Stimulated activated CD4-positive, alpha-beta T cell treated with anti-CD3 and anti-CD28 coated beads, TNF-alpha, amount 100 ng/mL, for 48 hours (primary cell): ENCODE data around the gene MS4A5.
"Not testable (repeated sequence)": the region's sequence is repeated elsewhere in the genome, so short reads cannot be mapped to it uniquely, and the experiment has no call there.

ENCODE experiments used
- DNase-seq, 3 donors: peaks; one replicate each; pipeline ENCODE4 v3.0.0-alpha.2; 2020; ENCODE audit warnings: low read depth in 3 of 3

The MS4A5 gene

DNA sequence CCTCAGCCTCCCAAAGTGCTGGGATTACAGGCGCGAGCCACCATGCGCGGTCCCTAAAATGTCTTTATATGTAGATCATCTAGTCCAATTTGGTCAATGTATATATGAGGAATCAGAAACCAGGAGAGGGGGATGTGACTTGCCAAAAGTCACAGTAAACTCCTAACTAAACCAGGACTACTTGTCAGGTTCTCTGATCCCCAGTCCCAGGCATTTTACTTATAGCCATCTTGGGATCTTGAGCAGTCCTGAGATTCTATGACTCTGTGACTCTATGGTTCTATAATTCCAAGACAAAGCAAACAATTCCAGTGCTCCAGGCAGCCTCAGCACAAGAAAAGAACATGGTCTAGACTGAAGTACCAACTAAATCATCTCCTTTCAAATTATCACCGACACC, at the start of gene MS4A5:
MS4A5 (plus strand) TSS at position 301 of the 400 bp plus-strand sequence. CDS start 103 bp downstream, outside the sequence.
- DNase-seq, result no peak

DNA sequence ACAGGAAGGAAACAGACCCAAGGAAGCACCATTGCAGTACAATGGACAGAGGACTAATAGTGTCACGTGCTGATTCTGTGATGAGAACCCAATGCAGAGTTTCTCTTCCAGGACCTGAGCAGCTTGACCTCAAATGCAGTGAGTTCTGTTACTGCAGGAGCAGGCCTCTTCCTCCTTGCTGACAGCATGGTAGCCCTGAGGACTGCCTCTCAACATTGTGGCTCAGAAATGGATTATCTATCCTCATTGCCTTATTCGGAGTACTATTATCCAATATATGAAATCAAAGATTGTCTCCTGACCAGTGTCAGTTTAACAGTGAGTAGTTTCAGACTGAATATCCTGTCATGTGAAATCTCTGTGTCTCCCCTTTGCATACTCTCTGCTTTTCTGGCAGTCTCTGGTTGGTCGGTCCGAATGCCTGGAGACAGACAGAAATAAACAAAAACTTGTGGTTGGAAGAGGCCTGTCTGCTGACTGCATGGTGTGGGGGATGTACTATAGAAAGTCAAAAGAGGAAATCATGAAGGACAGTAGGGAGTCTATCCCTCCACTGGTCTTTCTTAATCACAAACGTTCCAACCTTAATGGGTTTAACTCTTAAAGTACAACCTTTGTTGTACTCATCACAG, 40.0 kb upstream of the MS4A5 start:
- DNase-seq, result no peak

DNA sequence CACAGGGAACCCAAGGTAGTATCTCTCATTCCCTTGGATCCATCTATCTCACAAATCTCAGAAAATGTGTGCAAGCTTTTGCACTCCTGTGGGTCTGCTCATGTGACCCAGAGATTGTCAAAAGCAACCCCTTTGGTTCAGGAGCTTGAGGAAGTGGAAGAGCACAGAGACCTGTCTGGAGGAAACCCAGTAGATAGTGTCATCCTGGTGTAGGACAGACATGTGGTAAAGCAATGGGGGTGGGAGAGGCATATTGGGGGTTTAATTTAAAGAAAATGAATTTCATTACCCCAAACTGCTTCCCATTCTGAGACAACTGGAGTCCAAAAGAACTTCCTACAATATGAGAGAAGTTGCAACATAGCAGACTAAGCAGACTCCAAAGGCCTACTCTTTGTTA, 39.0 kb upstream of the MS4A5 start:
- DNase-seq, result no peak

DNA sequence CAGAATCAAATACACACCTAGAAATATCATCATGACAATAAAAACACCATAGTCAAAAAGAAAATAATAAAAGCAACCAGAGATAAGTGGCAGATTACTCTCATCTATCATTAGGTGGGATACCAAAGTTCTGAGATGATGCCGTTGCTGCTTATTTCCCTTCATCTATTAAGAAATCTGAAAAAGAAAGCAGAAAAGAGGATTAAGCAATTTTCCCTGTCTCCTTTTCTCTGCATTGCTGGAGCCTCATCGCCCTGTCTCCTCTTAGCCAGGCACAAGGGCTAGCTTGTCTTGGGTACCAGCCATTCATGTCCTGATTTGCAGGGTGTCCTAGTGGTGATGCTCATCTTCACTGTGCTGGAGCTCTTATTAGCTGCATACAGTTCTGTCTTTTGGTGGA, 37.0 kb upstream of the MS4A5 start:
- no peak for DNase-seq

- DNase-seq, result no peak
These were observed 36.4 kb upstream of the MS4A5 start for GRCh38 chr11:60393016-60393415.

DNA sequence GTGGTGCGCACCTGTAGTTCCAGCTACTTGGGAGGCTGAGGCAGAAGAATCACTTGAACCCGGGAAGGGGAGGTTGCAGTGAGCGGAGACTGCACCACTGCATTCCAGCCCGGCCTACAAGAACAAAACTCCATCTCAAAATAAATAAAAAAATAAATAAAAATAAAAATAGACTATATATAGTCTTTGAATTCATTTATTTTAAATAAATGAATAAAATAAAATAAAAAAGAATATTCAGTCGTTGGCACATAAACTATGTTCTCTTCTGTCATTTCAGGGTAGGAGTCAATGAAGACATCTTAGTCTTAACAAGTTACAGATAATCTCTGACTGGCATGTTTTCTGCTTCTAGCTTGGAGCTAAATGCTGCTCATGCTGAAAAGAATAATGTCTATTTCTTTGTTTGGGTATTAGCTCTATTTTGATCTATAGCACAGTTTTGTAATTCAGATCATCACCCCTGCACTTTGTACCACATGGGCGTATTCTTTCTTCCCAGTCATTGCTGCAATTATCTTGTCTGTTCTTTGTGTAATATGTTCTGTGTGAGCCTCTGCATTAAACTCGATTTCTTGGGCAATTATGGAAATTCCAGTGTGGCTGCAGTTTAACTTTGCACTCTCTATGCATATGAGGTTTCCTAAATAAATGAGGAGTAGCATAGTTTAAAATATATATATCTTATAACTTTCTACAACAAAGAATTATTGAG, 34.5 kb upstream of the MS4A5 start:
- no peak for DNase-seq

GRCh38 chr11:60396382-60396781, 33.0 kb upstream of the MS4A5 start, which contains the start of gene MS4A14:
MS4A14 (plus strand) TSS chr11:60396459; CDS start chr11:60396579, 120 bp downstream.
- no peak for DNase-seq

GRCh38 chr11:60396799-60397198, 32.6 kb upstream of the MS4A5 start:
- no peak for DNase-seq

GRCh38 chr11:60420015-60420414, 9.4 kb upstream of the MS4A5 start:
- DNase-seq, result no peak

DNA sequence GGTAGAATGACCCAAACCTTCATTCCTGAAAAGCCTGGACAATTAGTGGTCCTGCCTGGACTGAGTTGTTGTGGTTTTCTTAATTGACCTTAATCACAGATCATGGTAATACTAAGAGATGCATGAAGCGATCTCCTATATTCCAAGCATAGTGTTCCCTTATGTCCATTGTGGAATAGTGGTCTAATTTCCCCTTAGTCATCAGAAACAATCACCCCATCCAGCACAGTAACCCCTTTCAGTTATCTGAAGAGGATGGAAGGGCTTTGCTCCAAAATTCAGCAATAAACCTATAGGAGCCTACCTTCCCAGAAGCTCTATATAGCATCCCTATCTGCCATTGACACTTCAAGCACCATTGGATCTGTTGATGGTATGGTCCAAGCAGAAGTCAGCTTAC, 6.8 kb upstream of the MS4A5 start:
- no peak for DNase-seq

- no peak for DNase-seq
These were observed 855 bp upstream of the MS4A5 start for GRCh38 chr11:60428517-60428916.

- DNase-seq, result no peak
These were observed 1.9 kb downstream of the MS4A5 start for GRCh38 chr11:60431251-60431650.

DNA sequence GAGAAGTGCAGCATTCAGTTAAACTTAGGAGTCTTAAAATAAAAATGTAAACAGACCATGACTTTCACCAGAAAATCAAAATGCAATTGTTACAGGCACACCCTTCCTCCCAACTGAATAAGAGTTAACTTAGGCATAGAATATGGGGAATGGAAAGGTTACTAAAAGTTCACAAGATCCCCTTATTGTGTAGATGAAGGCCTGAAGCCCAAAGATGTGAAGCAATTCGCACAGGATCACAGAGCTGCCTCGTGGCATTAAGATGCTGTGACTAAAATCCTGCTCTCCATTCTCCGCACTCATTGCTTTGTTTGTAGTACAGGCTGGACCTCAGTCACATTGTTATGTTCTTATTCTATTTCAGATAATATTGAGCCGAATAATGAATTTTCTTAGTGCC, 4.0 kb downstream of the MS4A5 start:
- DNase-seq, result no peak

DNA sequence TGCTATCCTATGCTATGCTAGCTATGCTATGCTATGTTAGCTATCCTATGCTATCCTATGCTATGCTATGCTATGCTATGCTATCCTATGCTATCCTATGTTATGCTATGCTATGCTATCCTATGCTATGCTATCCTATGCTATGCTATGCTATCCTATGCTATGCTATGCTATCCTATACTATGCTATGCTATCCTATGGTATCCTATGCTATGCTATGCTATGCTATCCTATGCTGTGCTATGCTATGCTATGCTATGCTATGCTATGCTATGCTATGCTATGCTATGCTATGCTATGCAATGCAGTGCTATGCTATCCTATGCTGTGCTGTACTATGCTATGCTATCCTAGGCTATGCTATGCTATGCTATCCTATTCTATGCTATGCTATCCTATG, 17.7 kb downstream of the MS4A5 start:
- DNase-seq, result no peak

DNA sequence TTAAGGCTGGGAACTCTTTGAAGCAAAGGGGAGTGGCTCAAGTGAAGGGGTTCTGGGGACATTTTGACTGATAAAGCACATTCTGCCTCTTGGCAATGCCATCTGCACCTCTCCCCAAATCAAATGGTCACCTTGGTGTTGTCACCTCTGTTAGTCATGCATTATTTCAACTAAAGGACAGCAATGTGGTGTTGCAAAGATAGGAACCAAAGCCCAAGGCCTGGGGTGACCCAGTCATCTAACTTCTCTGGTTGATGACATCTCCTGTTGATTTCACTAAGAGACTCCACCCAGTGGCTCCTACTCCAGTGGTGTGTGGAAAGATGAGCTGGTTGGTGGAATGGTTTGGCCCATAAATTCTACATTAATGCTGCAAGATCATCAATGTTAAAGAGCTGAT, 18.5 kb downstream of the MS4A5 start:
- no peak for DNase-seq

DNA sequence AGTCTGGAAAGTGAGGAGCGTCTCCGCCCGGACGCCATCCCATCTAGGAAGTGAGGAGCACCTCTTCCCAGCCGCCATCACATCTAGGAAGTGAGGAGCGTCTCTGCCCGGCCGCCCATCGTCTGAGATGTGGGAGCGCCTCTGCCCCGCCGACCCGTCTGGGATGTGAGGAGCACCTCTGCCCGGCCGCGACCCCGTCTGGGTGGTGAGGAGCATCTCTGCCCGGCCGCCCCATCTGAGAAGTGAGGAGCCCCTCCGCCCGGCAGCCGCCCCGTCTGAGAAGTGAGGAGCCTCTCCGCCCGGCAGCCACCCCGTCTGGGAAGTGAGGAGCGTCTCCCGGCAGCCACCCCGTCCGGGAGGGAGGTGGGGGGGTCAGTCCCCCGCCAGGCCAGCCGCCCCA, 21.8 kb downstream of the MS4A5 start:
- not testable (repeated sequence) for DNase-seq

DNA sequence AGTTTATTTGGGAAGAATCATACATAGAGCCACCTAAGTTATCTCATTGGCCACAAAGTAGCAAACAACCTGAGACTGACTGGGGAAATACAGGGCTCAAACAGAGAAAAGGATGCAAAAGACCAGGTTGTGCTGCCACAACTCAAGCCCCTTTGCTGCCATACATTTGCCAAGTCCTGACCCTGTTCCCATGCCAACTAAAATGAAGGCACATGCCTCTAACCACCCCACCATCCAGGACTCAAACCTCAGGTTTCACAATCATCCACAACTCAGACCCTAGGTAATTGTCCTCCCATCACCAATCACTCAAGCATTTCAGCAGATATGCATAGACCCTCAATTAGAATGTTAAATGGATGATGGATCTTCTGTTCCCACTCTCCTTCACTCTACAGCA, 24.8 kb downstream of the MS4A5 start:
- DNase-seq, result no peak

GRCh38 chr11:60455531-60456042, 26.2 kb downstream of the MS4A5 start, which contains the start of gene MS4A1:
MS4A1 (plus strand) TSS chr11:60455847; CDS start chr11:60462375, 6,528 bp downstream.
- no peak for DNase-seq

- no peak for DNase-seq
These were observed 28.2 kb downstream of the MS4A5 start for GRCh38 chr11:60457576-60457975.

DNA sequence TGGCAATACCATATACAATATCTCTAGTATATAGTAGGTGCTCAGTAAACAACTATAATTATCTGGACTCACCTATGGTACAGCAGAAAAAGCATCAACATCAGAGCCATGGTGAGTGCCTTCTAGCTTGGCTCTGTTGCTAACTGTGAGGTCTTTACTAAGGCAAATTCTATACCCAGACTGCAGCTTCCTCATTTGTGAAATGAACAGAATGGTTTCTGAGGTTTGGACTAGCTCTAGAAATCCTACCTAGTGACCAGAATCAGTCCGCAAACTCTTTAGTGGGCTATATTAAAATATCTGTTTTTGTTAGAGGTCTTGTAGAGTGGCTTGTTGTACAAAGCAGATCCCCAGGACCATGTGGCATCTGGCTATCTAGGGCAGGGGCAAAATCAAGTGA, 30.0 kb downstream of the MS4A5 start:
- no peak for DNase-seq

GRCh38 chr11:60468829-60469228, 39.5 kb downstream of the MS4A5 start:
- DNase-seq, result no peak

DNA sequence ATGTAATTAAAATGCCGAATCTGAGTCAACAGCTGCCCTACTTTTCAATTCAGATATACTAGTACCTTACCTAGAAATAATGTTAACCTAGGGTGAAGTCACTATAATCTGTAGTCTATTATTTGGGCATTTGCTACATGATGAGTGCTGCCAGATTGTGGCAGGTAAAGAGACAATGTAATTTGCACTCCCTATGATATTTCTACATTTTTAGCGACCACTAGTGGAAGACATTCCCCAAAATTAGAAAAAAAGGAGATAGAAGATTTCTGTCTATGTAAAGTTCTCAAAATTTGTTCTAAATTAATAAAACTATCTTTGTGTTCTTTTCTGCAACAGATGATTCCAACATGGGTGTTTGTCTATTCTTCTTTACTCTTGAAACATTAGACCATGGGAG, 40.4 kb downstream of the MS4A5 start:
- no peak for DNase-seq

DNA sequence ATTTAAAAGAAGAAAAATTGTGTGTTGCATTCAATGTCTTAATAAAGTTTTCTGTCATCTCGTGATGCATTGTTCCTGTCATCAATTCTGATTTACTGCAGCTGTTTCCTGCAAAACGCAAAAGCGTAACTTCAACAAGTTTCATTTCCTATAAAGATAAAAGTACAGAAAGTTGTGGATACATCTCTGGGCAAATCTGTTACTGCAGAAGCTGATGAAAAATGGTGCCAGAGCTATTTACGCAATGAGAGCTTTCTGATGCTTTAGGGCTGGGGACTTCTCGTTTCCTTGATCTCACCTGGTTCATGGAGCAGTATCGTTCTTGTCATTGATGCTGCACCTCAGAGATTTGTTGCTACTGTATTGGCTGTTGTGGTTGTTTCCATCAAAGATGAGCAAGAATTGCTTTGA, 47.7 kb downstream of the MS4A5 start:
- DNase-seq, result no peak
